GM12864 (cell line): Measurements from ENCODE around the gene SEMA3B.

Experiments
- DNase-seq: peaks from one replicate; pipeline ENCODE4 v3.0.0-alpha.2; 2011; ENCODE audit warnings: low read depth
- H3K4me3 ChIP-seq: 2 replicates; pipeline ENCODE4 v1.5.1; 2011; ENCODE audit warnings: mild to moderate bottlenecking, low read depth, low read length, control low read depth
- CTCF ChIP-seq: IDR thresholded peaks from 2 replicates; pipeline ENCODE4 v1.5.1; 2011; ENCODE audit warnings: low read depth, mild to moderate bottlenecking, moderate library complexity, low read length, control low read depth, inconsistent platforms; ENCODE audit errors: missing control alignments

SEMA3B gene

GRCh38 chr3:50268703-50269451 is at the start of gene SEMA3B:
SEMA3B (plus strand) TSS chr3:50269147; CDS start chr3:50269241, 94 bp downstream.
- no peak within 1 kb of the TSS for H3K4me3 ChIP-seq
- DNase-seq = no peak
- no peak for TF ChIP-seq CTCF

GRCh38 chr3:50219285-50219684 is 49.7 kb upstream of the SEMA3B start:
- no peak for DNase-seq
- H3K4me3 ChIP-seq = no peak overlapping the region
- no peak for TF ChIP-seq CTCF

GRCh38 chr3:50220109-50220508 is 48.8 kb upstream of the SEMA3B start:
- DNase-seq = no peak
- TF ChIP-seq CTCF = no peak
- no peak overlapping the region for H3K4me3 ChIP-seq

GRCh38 chr3:50221051-50221410 is 47.9 kb upstream of the SEMA3B start:
- TF ChIP-seq CTCF = no peak
- DNase-seq = no peak
- H3K4me3 ChIP-seq = no peak overlapping the region

- no peak for DNase-seq
- H3K4me3 ChIP-seq = no peak overlapping the region
- TF ChIP-seq CTCF = peak; percentile 7
Measured at GRCh38 chr3:50221411-50222168, 47.4 kb upstream of the SEMA3B start.

- H3K4me3 ChIP-seq = no peak overlapping the region
- TF ChIP-seq CTCF = peak; percentile 0
- no peak for DNase-seq
Measured at GRCh38 chr3:50222169-50222528, 46.8 kb upstream of the SEMA3B start.
